Brain microvascular endothelial cell (primary cell): ENCODE data around the gene FXN.

Experiments
- DNase-seq: peaks from one replicate; pipeline ENCODE4 v3.0.0-alpha.2; 2020
- H3K27ac ChIP-seq: fragments of 250-450 bp; sonication (Bioruptor Pico); 2 replicates; pipeline ENCODE4 v1.5.1; 2020; ENCODE audit warnings: mild to moderate bottlenecking, moderate library complexity
- H3K27me3 ChIP-seq: fragments of 250-450 bp; sonication (Bioruptor Pico); replicated peaks from 2 replicates; pipeline ENCODE4 v1.5.1; 2020; ENCODE audit warnings: mild to moderate bottlenecking
- H3K36me3 ChIP-seq: fragments of 250-450 bp; sonication (Bioruptor Pico); replicated peaks from 2 replicates; pipeline ENCODE4 v1.5.1; 2020; ENCODE audit warnings: mild to moderate bottlenecking
- H3K4me3 ChIP-seq: 2 replicates; pipeline ENCODE4 v1.5.1; 2011; ENCODE audit warnings: low read depth, mild to moderate bottlenecking, control low read depth, low read length, moderate library complexity
- CTCF ChIP-seq: IDR thresholded peaks from 2 replicates; pipeline ENCODE4 v1.5.1; 2011; ENCODE audit warnings: low read depth, mild to moderate bottlenecking, moderate library complexity, low read length, control low read depth, inconsistent platforms; ENCODE audit errors: missing control alignments
- in situ Hi-C: cut with HindIII; loops from 2 replicates; pipeline ENCODE4 v1.10.0; 2017; ENCODE audit warnings: low sequenced_read_pairs, low pct_ligation_motif_present

Gene FXN

GRCh38 chr9:69131682-69132081, 96.1 kb downstream of the FXN start:
- TF ChIP-seq CTCF: no peak
- Histone ChIP-seq H3K4me3 (no peak overlapping the region), H3K36me3 (no peaks in the 10 kb centered on the region), H3K27me3 (no peaks in the 10 kb centered on the region), H3K27ac (no peak overlapping the region)
- peak; percentile 75 for DNase-seq
- in situ Hi-C loops: no loop called here

DNA sequence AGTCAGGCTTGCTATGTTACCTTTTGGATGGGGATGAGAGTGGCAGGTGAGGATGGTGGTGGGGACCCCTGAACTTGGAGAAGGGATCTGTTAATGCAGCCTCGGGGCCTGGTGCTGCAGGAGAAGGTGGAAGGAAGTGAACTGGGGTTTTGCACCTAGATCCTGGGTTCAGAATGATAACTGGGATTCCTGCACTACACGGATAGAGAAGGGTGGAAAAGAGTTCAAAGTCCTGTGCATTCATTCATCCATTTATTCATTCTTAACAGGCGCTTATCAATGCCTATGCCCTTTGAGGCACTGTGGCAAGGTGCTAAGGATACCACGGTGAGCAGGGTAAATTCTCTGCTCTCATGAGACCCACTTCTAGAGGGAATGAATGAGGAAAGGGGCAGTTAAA, 96.8 kb downstream of the FXN start:
- in situ Hi-C loops: no loop called here
- no peak overlapping the region for H3K27ac ChIP-seq

GRCh38 chr9:69134412-69134811, 98.9 kb downstream of the FXN start:
- no peaks in the 10 kb centered on the region for H3K36me3 ChIP-seq
- in situ Hi-C loops: no loop called here
- DNase-seq: no peak
- H3K27ac ChIP-seq: no peak overlapping the region
- no peaks in the 10 kb centered on the region for H3K27me3 ChIP-seq
- TF ChIP-seq CTCF: no peak
- no peak overlapping the region for H3K4me3 ChIP-seq

More for the DNA sequence above, 96.8 kb downstream of the FXN start:
- no peak for DNase-seq
- no peak for TF ChIP-seq CTCF
- Histone ChIP-seq H3K4me3 (no peak overlapping the region), H3K27me3 (no peaks in the 10 kb centered on the region), H3K36me3 (no peaks in the 10 kb centered on the region)

GRCh38 chr9:69136185-69136584, 100.6 kb downstream of the FXN start:
- Histone ChIP-seq H3K4me3 (no peak overlapping the region), H3K27me3 (no peaks in the 10 kb centered on the region), H3K27ac (no peak overlapping the region), H3K36me3 (no peaks in the 10 kb centered on the region)
- DNase-seq: no peak
- in situ Hi-C loops: no loop called here
- no peak for TF ChIP-seq CTCF

DNA sequence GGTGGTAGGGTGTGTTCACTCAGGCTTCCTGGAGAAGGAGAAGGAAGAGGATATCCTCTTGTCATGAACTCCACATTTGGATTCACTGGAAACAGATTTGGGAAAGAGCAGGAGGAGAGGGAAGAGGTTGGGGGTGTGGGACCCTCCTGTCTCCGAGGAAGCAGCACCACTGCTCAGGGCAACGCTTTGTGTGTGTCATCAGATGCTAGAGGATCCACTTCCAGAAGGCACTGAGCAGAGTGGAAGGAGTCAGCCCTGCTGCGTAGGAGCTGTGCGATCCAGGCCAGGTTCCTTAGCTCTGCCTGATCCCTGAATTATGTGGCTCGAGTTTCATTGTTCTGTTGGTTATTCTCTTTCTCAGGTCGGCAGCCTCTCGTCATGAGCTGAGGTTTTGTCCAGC, 101.2 kb downstream of the FXN start:
- no peak overlapping the region for H3K4me3 ChIP-seq
- no peak for DNase-seq
- H3K27ac ChIP-seq: no peak overlapping the region
- H3K27me3 ChIP-seq: no peaks in the 10 kb centered on the region
- TF ChIP-seq CTCF: no peak
- H3K36me3 ChIP-seq: no peaks in the 10 kb centered on the region
- in situ Hi-C loops: no loop called here

- no peak for DNase-seq
- Histone ChIP-seq H3K36me3 (no peaks in the 10 kb centered on the region), H3K4me3 (no peak overlapping the region), H3K27me3 (no peaks in the 10 kb centered on the region), H3K27ac (no peak overlapping the region)
- in situ Hi-C loops: no loop called here
- no peak for TF ChIP-seq CTCF
Measured at GRCh38 chr9:69137311-69137710, 101.8 kb downstream of the FXN start.
